Measurements from ENCODE around the gene RAB43.
A peak's percentile ranks its signal among the peaks of the same experiment; 100 is the strongest.
"Not testable (repeated sequence)": the region's sequence is repeated elsewhere in the genome, so short reads cannot be mapped to it uniquely, and the experiment has no call there.

Gene RAB43

GRCh38 chr3:129087904-129088303 is 33.7 kb downstream of the RAB43 start:
- DNase-seq, result not testable (repeated sequence)

DNA sequence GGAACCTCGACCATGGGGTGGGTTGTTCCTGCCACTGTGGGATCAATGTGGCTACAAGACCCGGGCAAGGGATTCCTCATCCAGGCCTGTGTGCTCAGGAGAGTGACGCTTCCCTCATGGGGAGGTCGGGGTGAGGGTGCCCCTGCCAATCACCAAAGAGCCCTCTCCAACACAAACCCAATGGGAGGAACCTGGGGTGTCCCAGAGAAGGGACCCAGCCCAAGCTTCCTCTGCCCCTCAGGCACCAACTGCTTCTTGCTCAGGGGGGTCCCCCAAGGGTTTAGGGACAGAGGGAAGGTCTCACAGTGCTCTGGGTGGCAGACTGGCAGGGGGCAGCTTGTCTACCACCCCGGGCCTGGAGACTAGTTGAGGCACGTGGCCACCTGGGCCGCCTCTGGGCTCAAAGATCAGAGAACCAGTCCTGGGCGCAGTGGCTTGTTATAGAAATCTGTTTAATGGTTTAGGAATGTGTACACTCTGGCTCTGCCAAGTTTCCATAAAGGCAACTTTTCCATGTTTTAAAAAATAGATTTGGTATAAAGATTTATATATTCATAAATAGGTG is 34.4 kb downstream of the RAB43 start:
- DNase-seq, result peak; percentile 10

DNA sequence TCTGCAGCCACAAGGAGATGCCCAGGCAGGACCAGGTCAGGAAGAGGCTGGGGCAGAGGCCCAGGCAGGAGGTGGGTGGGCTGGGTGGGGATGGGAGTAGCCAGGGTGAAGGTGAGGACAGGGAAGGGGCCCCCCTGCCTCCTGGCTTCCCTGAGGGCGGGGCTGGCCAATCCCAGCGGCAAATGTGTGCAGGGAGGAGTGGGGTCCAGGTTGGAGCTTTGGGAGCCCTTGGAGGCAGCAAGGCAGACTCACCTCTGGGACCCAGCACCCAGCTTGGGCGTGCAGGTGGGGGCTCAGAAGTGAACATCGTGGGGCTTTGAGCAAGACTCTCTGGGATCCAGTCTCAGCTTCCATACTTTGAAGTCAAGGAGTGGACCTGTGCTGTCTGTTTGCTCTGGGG is 35.8 kb downstream of the RAB43 start:
- DNase-seq, result no peak

DNA sequence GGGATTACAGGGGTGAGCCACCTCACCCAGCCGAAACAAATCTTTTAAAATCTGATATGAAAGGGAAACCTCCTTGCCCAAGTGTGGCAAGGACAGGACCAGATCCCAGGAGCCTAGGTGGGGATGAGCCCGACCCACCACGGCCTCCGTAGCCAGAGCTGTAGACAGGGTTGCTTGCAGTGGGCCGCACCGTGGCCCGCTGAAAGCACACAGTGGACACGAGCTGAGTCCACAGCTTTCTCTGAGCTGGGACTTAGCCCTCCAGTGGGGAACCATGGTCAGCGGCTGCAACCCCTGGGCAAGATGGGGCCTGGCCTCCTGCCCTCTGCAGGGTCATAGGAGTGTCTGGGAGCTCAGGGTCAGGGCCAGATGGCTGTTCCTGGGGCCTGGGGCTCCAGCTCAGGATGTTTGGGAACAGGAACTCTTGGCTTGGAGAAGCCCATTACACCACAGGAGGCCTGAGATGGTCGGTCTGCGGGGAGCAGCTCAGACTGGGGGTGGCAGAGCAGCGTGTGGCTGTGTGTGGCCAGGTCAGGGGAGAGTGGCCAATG is 36.4 kb downstream of the RAB43 start:
- no peak for DNase-seq

GRCh38 chr3:129084501-129084900 is 37.1 kb downstream of the RAB43 start:
- DNase-seq, result no peak

GRCh38 chr3:129082026-129082425 is 39.6 kb downstream of the RAB43 start:
- DNase-seq, result no peak

GRCh38 chr3:129081503-129081902 is 40.1 kb downstream of the RAB43 start:
- no peak for DNase-seq

DNA sequence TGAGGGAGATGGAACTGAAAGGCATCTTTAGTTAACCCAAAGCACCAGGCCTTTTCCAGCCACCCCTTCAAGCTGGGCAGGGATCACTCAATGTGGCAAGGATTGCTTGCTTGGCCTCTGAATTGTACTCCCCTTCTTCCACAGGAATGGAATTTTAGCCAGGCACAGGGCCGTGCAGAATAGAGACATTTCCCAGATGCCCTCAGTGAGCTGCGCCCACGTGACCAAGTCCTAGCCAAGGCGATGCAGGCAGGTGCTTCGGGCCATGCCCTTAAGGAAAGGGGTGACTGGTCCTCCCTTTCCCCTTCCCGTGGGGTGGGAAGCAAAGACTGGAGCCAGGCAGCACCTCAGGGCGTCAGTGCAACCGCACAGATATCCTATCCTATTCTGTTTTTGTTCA is 43.1 kb downstream of the RAB43 start:
- no peak for DNase-seq

GRCh38 chr3:129077222-129077621 is 44.4 kb downstream of the RAB43 start:
- no peak for DNase-seq

DNA sequence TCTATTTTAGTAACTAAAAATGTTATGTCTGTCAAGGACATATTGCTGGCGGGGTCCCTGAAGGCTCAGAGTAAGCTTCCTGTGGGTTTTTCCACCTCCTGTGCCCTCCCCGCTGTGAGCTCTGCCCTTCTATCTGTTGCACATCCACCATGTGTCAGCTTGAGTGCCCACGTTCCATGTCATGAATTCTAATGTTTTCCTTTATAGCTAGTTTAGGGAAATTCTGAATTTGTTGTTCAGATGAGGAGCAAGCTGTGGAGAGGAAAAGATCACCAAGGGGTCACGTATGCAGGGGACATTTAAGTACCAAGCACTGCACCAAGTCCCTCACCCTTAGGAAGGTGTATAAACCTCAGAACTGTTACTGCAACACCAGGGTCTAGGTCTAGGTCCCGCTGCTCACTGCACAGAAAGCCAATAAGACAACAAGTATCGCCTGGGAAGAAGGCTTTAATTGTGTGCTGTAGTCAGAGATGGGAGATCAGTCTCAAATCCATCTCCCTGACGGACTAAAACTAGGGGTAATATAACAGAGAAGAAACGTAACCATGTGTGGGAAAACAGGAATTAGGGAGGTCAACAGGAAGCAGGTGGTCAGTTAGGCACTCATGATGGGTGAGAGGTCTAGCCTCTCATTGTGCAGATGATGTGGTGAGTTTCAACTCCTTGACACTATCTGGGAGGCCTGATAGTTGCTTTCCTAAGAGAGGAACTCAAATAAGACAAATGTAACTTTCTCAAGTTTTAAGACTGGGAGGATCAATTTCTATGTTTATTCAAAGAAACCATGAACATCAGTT is 51.3 kb downstream of the RAB43 start:
- no peak for DNase-seq

GRCh38 chr3:129069313-129070085 is 52.1 kb downstream of the RAB43 start:
- not testable (repeated sequence) for DNase-seq

GRCh38 chr3:129068291-129068886 is 53.2 kb downstream of the RAB43 start:
- peak; percentile 9 for DNase-seq

DNA sequence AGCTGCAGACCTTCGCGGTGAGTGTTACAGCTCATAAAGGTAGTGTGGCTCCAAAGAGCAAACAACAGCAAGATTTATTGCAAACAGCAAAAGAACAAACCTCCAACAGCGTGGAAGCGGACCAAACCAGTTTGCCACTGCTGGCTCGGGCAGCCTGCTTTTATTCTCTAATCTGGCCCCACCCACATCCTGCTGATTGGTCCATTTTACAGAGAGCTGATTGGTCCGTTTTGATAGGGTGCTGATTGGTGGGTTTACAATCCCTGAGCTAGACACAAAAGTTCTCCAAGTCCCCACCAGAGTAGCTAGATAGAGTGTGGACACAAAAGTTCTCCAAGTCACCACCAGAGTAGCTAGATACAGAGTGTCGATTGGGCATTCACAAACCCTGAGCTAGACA is 53.9 kb downstream of the RAB43 start:
- not testable (repeated sequence) for DNase-seq

DNA sequence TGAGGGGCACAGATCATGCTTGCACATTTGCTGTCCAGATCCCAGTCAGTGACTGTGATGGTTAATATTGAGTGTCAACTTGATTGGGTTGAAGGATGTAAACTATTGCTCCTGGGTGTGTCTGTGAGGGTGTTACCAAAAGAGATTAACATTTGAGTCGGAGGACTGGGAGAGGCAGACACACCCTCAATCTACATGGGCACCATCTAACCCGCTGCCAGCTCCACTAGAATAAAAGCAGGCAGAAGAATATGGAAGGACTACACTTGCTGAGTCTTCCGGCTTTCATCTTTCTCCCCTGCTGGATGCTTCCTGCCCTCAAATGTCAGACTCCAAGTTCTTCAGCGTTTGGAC is 55.9 kb downstream of the RAB43 start:
- DNase-seq, result no peak

GRCh38 chr3:129065016-129065719 is 56.4 kb downstream of the RAB43 start:
- DNase-seq, result no peak

- no peak for DNase-seq
Observed at GRCh38 chr3:129063841-129064482, 57.6 kb downstream of the RAB43 start.

- no peak for DNase-seq
Observed at GRCh38 chr3:129063091-129063640, 58.4 kb downstream of the RAB43 start.

GRCh38 chr3:129061888-129062834 is 59.4 kb downstream of the RAB43 start:
- DNase-seq, result no peak

DNA sequence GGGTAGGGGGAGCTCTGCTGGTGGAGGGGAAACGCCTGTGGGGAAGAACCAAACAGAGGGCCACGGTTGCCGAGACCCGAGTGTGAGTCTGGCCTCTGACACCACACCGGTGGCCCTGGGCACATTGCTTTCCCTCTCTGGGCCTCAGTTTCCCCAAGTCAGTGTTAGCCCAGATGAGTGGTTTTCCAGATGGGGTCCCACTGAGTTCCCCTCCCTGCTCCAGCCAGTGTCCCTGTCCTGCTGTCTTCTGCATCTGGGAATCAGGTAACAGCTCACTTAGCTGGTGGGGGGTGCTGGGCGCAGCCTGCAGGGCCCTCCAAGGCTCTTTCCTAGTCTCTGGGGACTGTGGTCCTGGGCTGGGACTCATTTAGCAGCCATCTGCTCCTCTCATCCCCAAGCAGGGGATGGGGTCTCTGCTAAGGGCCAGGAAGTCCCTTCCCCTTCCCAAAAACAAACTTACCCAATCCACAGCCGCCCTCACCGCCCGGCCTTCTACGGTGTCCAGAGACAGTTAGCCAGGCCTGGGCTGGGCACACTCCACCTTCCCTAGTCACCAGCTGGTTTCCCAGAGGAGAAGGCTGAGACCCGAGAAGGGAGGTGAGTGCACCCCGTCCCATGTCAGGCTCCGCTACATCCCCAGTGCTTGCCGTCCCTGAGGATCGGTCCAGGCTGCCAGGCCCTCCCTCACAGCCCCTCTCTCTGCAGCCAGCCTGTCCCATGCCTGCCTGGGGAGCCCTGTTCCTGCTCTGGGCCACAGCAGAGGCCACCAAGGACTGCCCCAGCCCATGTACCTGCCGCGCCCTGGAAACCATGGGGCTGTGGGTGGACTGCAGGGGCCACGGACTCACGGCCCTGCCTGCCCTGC is 60.3 kb downstream of the RAB43 start:
- DNase-seq, result no peak
